H1 (cell line): ENCODE measurements around the gene TMEM117. TPM values are rescaled to one million over a fixed set of nuclear protein-coding genes. Genes with fewer than 3 reads are reported as not detected.

Experiments used
- CTCF ChIA-PET: fragments of 300-600 bp; sonication (Branson Sonifier 250); formaldehyde crosslinking; loops from one replicate; lab custom pipeline; 2021; ENCODE audit not compliant: partially characterized antibody; lab: Charles Lee
- POLR2A ChIA-PET: fragments of 300-600 bp; sonication (Branson Sonifier 250); formaldehyde crosslinking; loops from one replicate; lab custom pipeline; 2021; ENCODE audit warnings: inconsistent platforms; ENCODE audit not compliant: partially characterized antibody; lab: Charles Lee
- DNase-seq, 2 experiments: peaks; one replicate each; pipeline versions ENCODE4 v3.0.0 to v3.0.0-alpha.2; 2010 to 2022; ENCODE audit warnings: low spot score in 2 of 2, low read depth in 1 of 2, mixed read lengths in 1 of 2
- FAIRE-seq: peaks from 2 replicates; lab custom pipeline; 2011; peaks lifted over from hg19 to GRCh38; lab: Jason Lieb, UNC
- H2AFZ ChIP-seq: 2 replicates; pipeline ENCODE4 v1.8.1; 2012; ENCODE audit warnings: low read length, inconsistent platforms
- H2AK5ac ChIP-seq: 2 replicates; pipeline ENCODE4 v1.6.1; 2013; ENCODE audit warnings: low read depth, low read length
- H2BK120ac ChIP-seq: replicated peaks from 2 replicates; pipeline ENCODE3; 2013; ENCODE audit warnings: low read depth, low read length, inconsistent platforms
- H2BK12ac ChIP-seq: 2 replicates; pipeline ENCODE4 v1.6.1; 2013; ENCODE audit warnings: low read depth, low read length
- H2BK15ac ChIP-seq: 2 replicates; pipeline ENCODE4 v1.6.1; 2013; ENCODE audit warnings: low read length
- H2BK20ac ChIP-seq: 2 replicates; pipeline ENCODE4 v1.6.1; 2013; ENCODE audit warnings: low read length
- H2BK5ac ChIP-seq: 2 replicates; pipeline ENCODE4 v1.6.1; 2013; ENCODE audit warnings: low read depth, low read length
- H3K14ac ChIP-seq: 2 replicates; pipeline ENCODE4 v1.6.1; 2013; ENCODE audit warnings: inconsistent platforms; ENCODE audit not compliant: insufficient read length
- H3K18ac ChIP-seq: 2 replicates; pipeline ENCODE4 v1.6.1; 2013; ENCODE audit warnings: low read length; ENCODE audit errors: extremely low read depth
- H3K23ac ChIP-seq: 2 replicates; pipeline ENCODE4 v1.6.1; 2013; ENCODE audit warnings: inconsistent platforms; ENCODE audit not compliant: insufficient read length
- H3K23me2 ChIP-seq: 2 replicates; pipeline ENCODE4 v1.6.1; 2013; ENCODE audit warnings: low read depth, low read length
- H3K27ac ChIP-seq: 2 replicates; pipeline ENCODE4 v1.6.1; 2011; ENCODE audit warnings: low read depth, low read length, inconsistent platforms
- H3K27me3 ChIP-seq, 4 experiments: replicated peaks in 1 of 4; 1 replicate in 1 of 4; 2 replicates in 3 of 4; pipeline versions ENCODE4 v1.6.1 to v1.8.1; 2011 to 2013; ENCODE audit warnings: low read length in 3 of 4, mild to moderate bottlenecking in 3 of 4, inconsistent platforms in 2 of 4, mixed read lengths in 2 of 4, moderate library complexity in 1 of 4; ENCODE audit not compliant: control insufficient read depth in 3 of 4, insufficient read depth in 3 of 4; ENCODE audit errors: extremely low read depth in 1 of 4
- H3K36me3 ChIP-seq, 4 experiments: 2 replicates each; pipeline versions ENCODE4 v1.6.1 to v1.8.1; 2011 to 2013; ENCODE audit warnings: mild to moderate bottlenecking in 4 of 4, low read length in 3 of 4, moderate library complexity in 2 of 4, control low read depth in 1 of 4, inconsistent platforms in 1 of 4; ENCODE audit not compliant: insufficient read depth in 4 of 4, control insufficient read depth in 2 of 4
- H3K4ac ChIP-seq: replicated peaks from 2 replicates; pipeline ENCODE3; 2013; ENCODE audit warnings: low read length, low read depth, mixed read lengths, inconsistent platforms; ENCODE audit not compliant: insufficient read length
- H3K4me1 ChIP-seq, 4 experiments: replicated peaks in 1 of 4; 1 replicate in 1 of 4; 2 replicates in 3 of 4; pipeline versions ENCODE4 v1.6.1 to v1.8.1; 2011 to 2013; ENCODE audit warnings: low read length in 3 of 4, inconsistent platforms in 2 of 4, mixed read lengths in 1 of 4; ENCODE audit not compliant: insufficient read depth in 4 of 4, control insufficient read depth in 3 of 4
- H3K4me2 ChIP-seq, 2 experiments: 2 replicates each; pipeline versions ENCODE4 v1.6.1 to v1.8.1; 2011 to 2013; ENCODE audit warnings: low read depth in 2 of 2, low read length in 2 of 2, control low read depth in 1 of 2, inconsistent platforms in 1 of 2, mild to moderate bottlenecking in 1 of 2; ENCODE audit not compliant: insufficient read depth in 1 of 2
- H3K4me3 ChIP-seq, 4 experiments: fragments of 200-600, 300-600 bp in 1 of 4; sonication (generic), shearing (Covaris generic), sonication (Bioruptor Twin) in 1 of 4; 2 replicates each; pipeline versions ENCODE4 v1.5.1 to v1.8.1; 2011 to 2016; ENCODE audit warnings: low read length in 4 of 4, low read depth in 3 of 4, control low read depth in 2 of 4, inconsistent platforms in 2 of 4, mild to moderate bottlenecking in 2 of 4, mixed read lengths in 1 of 4, moderate library complexity in 1 of 4; ENCODE audit not compliant: insufficient read depth in 2 of 4; ENCODE audit errors: extremely low read depth in 1 of 4
- H3K56ac ChIP-seq: replicated peaks from 2 replicates; pipeline ENCODE3; 2013; ENCODE audit warnings: low read depth, mild to moderate bottlenecking, mixed read lengths, low read length, inconsistent platforms; ENCODE audit not compliant: insufficient read length
- H3K79me1 ChIP-seq: 2 replicates; pipeline ENCODE4 v1.6.1; 2013; ENCODE audit warnings: low read depth, low read length, control low read depth
- H3K79me2 ChIP-seq, 2 experiments: 2 replicates each; pipeline versions ENCODE4 v1.6.1 to v1.8.1; 2012 to 2013; ENCODE audit warnings: low read length in 2 of 2, mild to moderate bottlenecking in 2 of 2, inconsistent platforms in 1 of 2; ENCODE audit not compliant: insufficient read depth in 2 of 2, control insufficient read depth in 1 of 2
- H3K9ac ChIP-seq, 4 experiments: replicated peaks in 1 of 4; 1 replicate in 1 of 4; 2 replicates in 3 of 4; pipeline versions ENCODE4 v1.6.1 to v1.8.1; 2011 to 2013; ENCODE audit warnings: low read depth in 3 of 4, low read length in 3 of 4, control low read depth in 2 of 4, mild to moderate bottlenecking in 2 of 4, moderate library complexity in 2 of 4, inconsistent platforms in 1 of 4; ENCODE audit errors: extremely low read depth in 1 of 4
- H3K9me3 ChIP-seq, 2 experiments: 2 replicates each; pipeline versions ENCODE4 v1.6.1 to v1.8.1; 2012 to 2013; ENCODE audit warnings: mild to moderate bottlenecking in 2 of 2, moderate library complexity in 2 of 2, control low read depth in 1 of 2, inconsistent platforms in 1 of 2, low read depth in 1 of 2, low read length in 1 of 2, mixed read lengths in 1 of 2; ENCODE audit not compliant: insufficient read depth in 2 of 2
- H4K20me1 ChIP-seq, 2 experiments: replicated peaks in 1 of 2; 2 replicates each; pipeline versions ENCODE3 to v1.8.1; 2011 to 2013; ENCODE audit warnings: inconsistent platforms in 2 of 2, low read length in 2 of 2, mild to moderate bottlenecking in 1 of 2; ENCODE audit not compliant: insufficient read depth in 2 of 2, control insufficient read depth in 1 of 2
- H4K5ac ChIP-seq: 2 replicates; pipeline ENCODE4 v1.6.1; 2013; ENCODE audit warnings: low read length, low read depth, mixed read lengths, inconsistent platforms; ENCODE audit not compliant: insufficient read length
- H4K8ac ChIP-seq: 2 replicates; pipeline ENCODE4 v1.8.0; 2013; ENCODE audit warnings: mild to moderate bottlenecking, moderate library complexity, low read length, inconsistent platforms; ENCODE audit not compliant: insufficient read depth; ENCODE audit errors: extremely low read depth
- H4K91ac ChIP-seq: replicated peaks from 2 replicates; pipeline ENCODE3; 2013; ENCODE audit warnings: low read length, mixed read lengths, inconsistent platforms; ENCODE audit not compliant: insufficient read length
- FOSL1 ChIP-seq: IDR thresholded peaks from 2 replicates; pipeline ENCODE4 v1.6.1; 2011; ENCODE audit warnings: mild to moderate bottlenecking, low read depth, low read length, moderate library complexity; ENCODE audit not compliant: insufficient read depth
- WGBS, 2 experiments: shearing (Covaris generic) in 1 of 2; methylation state at CpG; one replicate each; pipeline versions ENCODE4 v1.1.6 to v1.1.7; 2013 to 2015; ENCODE audit warnings: low lambda C conversion rate in 2 of 2, mixed read lengths in 2 of 2, inconsistent platforms in 1 of 2, low coverage in 1 of 2, missing lambda C conversion rate in 1 of 2; ENCODE audit not compliant: insufficient replicate concordance in 2 of 2, insufficient coverage in 1 of 2, insufficient read length in 1 of 2; ENCODE audit errors: extremely low coverage in 1 of 2, missing lambda C conversion rate in 1 of 2; 5-methylcytosine and 5-hydroxymethylcytosine counted together
- polyA plus RNA-seq, 7 experiments: library from polyadenylated mRNA; depleted of rRNA in 3 of 7; stranded (reverse) in 5 of 7; unstranded in 2 of 7; fragments of >200 nt in 5 of 7; fragments of 200-250 nt in 2 of 7; gene quantifications; 1 replicate in 5 of 7; 2 replicates in 1 of 7; 4 replicates in 1 of 7; pipeline versions ENCODE4 v1.2.1 to v1.2.3, GENCODE V29; 2011 to 2013; ENCODE audit warnings: missing spikeins in 2 of 7, mixed read lengths in 2 of 7
- total RNA-seq: library from RNA; stranded (reverse); fragmentation: NEBNext Ultra II Directional; extraction: Animal tissue kit (Norgen Biotek cat#: 25700); gene quantifications from 2 replicates; pipeline ENCODE4 v1.2.1, GENCODE V29; 2021

The TMEM117 gene
- total and polyA plus RNA-seq, 2 of the 8 experiments (the other 6 are each of a cell fraction or from before 2014, with no cell fraction given) = 0.80 to 1.4 TPM

- no peak overlapping the region for H2BK120ac ChIP-seq
- FAIRE-seq = no peak
- no peak overlapping the region for H4K5ac ChIP-seq
- no peak overlapping the region for H3K4me3 ChIP-seq
- H3K23me2 ChIP-seq = no peaks in the 10 kb centered on the region
- no peak overlapping the region for H4K91ac ChIP-seq
- DNase-seq = no peak
- H3K9ac ChIP-seq = no peak overlapping the region
- no peak overlapping the region for H2BK20ac ChIP-seq
- H3K4me2 ChIP-seq = no peak overlapping the region
- no peaks in the 10 kb centered on the region for H3K27me3 ChIP-seq
- no peak overlapping the region for H2BK12ac ChIP-seq
- no peaks in the 10 kb centered on the region for H3K79me2 ChIP-seq
- no peak overlapping the region for H3K27ac ChIP-seq
- WGBS, 2 experiments = 84% methylated on average over 2 of the region's 2 CpGs; no CpG with 5 or more reads in 1 of the 2 experiments
- H4K8ac ChIP-seq = no peak overlapping the region
- no peaks in the 10 kb centered on the region for H3K36me3 ChIP-seq
- no peak overlapping the region for H2AK5ac ChIP-seq
- H3K9me3 ChIP-seq = peaks cover 0 to 2% of the 10 kb centered on the region in 2 experiments; a peak in 1 of 4 replicates
- H3K18ac ChIP-seq = no peak overlapping the region
- ChIA-PET POLR2A (no interaction called here), CTCF (interaction anchor here (1.2 kb wide), 1 partner anchor 11 kb away, joined by 3 read pairs; no protein-coding TSS in a partner anchor)
- no peak overlapping the region for H3K23ac ChIP-seq
- no peak overlapping the region for H2BK15ac ChIP-seq
- H3K4me1 ChIP-seq = no peaks in the 10 kb centered on the region
- no peak overlapping the region for H2BK5ac ChIP-seq
- H3K56ac ChIP-seq = no peak overlapping the region
- H3K79me1 ChIP-seq = no peaks in the 10 kb centered on the region
- no peak for TF ChIP-seq FOSL1
- no peak overlapping the region for H2AFZ ChIP-seq
- H4K20me1 ChIP-seq = no peaks in the 10 kb centered on the region
- no peak overlapping the region for H3K4ac ChIP-seq
- no peak overlapping the region for H3K14ac ChIP-seq
These were observed 313.1 kb downstream of the TMEM117 start for GRCh38 chr12:44148936-44149335.
